Vagina (tissue), 2 donors: ENCODE measurements around the gene ADAP1. TPM values are rescaled to one million over a fixed set of nuclear protein-coding genes. Genes with fewer than 3 reads are reported as not detected.

Experiments used
- DNase-seq, 2 donors: peaks; one replicate each; pipeline ENCODE4 v3.0.0-alpha.2; 2017; ENCODE audit errors: extremely low spot score in 2 of 2
- H3K27ac ChIP-seq: fragments of 200-600 bp; sonication (generic); one replicate; pipeline ENCODE4 v1.5.1; 2019
- H3K27me3 ChIP-seq: fragments of 200-600 bp; sonication (generic); one replicate; pipeline ENCODE4 v1.5.1; 2019
- H3K36me3 ChIP-seq, 2 donors: fragments of 200-600 bp; sonication (generic); one replicate each; pipeline ENCODE4 v1.5.1; 2017 to 2019
- H3K4me1 ChIP-seq: fragments of 200-600 bp; sonication (generic); one replicate; pipeline ENCODE4 v1.5.1; 2019
- H3K4me3 ChIP-seq, 2 donors: fragments of 200-600 bp; sonication (generic); 1 replicate in 1 of 2; 2 replicates in 1 of 2; pipeline ENCODE4 v1.5.1; 2016 to 2019
- H3K9me3 ChIP-seq: fragments of 200-600 bp; sonication (generic); one replicate; pipeline ENCODE4 v1.5.1; 2019
- POLR2A ChIP-seq, 2 donors: fragments of 450-650 bp; IDR thresholded peaks; one replicate each; pipeline ENCODE4 v1.6.1; 2017; ENCODE audit warnings: antibody characterized with exemption in 2 of 2, mild to moderate bottlenecking in 2 of 2, moderate library complexity in 2 of 2
- POLR2AphosphoS5 ChIP-seq, 2 donors: sonication (generic); formaldehyde crosslinking; IDR thresholded peaks; one replicate each; pipeline ENCODE4 v1.9.0; 2017; ENCODE audit warnings: antibody characterized with exemption in 2 of 2, mild to moderate bottlenecking in 2 of 2, low read depth in 1 of 2; ENCODE audit not compliant: insufficient read depth in 1 of 2
- intact Hi-C: fragments of 100-400 bp; cut with DNase I; formaldehyde crosslinking; loops from one replicate; pipeline ENCODE4 v1.15.1; 2023
- total RNA-seq: library from RNA; depleted of rRNA; stranded (reverse); fragments of >200 nt; gene quantifications from one replicate; pipeline ENCODE4 v1.2.3, GENCODE V29; 2016
- TF ChIP-seq, protein P1 (sequence below), 3 experiments: fragments of 450-650 bp in 2 of 3; fragments of 200-600 bp in 1 of 3; sonication (generic) in 1 of 3; IDR thresholded peaks; one replicate each; pipeline ENCODE4 v1.5.1; 2017 to 2019; ENCODE audit warnings: antibody characterized with exemption in 3 of 3, mild to moderate bottlenecking in 2 of 3, moderate library complexity in 2 of 3

The ADAP1 gene
- total RNA-seq, 1 donor from 2014 or later, result 4.2 TPM

DNA sequence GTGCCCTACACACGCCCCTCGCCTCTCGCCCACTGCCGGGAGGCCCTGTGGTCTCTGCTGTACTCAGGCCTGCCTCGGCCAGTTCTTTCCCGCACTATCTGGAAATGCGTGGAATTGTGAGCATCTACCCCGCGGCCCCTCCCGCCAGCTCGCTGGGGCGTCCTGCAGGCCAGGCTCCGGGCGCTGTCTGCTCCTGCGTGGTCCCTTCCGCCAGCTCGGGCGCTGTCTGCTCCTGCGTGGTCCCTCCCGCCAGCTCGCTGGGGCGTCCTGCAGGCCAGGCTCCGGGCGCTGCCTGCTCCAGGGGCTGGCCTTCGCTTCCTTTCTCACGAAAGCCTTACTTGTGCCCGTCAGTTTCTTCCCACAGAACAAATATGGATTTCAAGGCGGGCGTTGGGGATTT is 63.2 kb downstream of the ADAP1 start:
- peaks cover 0 to 83% of the 10 kb centered on the region in 2 donors for H3K36me3 ChIP-seq
- H3K9me3 ChIP-seq, result no peaks in the 10 kb centered on the region
- H3K27me3 ChIP-seq, result no peaks in the 10 kb centered on the region
- H3K27ac ChIP-seq, result no peak overlapping the region
- no peak overlapping the region for H3K4me3 ChIP-seq
- DNase-seq, result no peak
- intact Hi-C loops, result no loop called here
- H3K4me1 ChIP-seq, result no peaks in the 10 kb centered on the region
- TF ChIP-seq POLR2A (IDR thresholded peaks at IDR 0.05), result no peak
- TF ChIP-seq, protein P1, sequence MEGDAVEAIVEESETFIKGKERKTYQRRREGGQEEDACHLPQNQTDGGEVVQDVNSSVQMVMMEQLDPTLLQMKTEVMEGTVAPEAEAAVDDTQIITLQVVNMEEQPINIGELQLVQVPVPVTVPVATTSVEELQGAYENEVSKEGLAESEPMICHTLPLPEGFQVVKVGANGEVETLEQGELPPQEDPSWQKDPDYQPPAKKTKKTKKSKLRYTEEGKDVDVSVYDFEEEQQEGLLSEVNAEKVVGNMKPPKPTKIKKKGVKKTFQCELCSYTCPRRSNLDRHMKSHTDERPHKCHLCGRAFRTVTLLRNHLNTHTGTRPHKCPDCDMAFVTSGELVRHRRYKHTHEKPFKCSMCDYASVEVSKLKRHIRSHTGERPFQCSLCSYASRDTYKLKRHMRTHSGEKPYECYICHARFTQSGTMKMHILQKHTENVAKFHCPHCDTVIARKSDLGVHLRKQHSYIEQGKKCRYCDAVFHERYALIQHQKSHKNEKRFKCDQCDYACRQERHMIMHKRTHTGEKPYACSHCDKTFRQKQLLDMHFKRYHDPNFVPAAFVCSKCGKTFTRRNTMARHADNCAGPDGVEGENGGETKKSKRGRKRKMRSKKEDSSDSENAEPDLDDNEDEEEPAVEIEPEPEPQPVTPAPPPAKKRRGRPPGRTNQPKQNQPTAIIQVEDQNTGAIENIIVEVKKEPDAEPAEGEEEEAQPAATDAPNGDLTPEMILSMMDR (IDR thresholded peaks at IDR 0.05), result no peak
- no peak for TF ChIP-seq POLR2AphosphoS5 (IDR thresholded peaks at IDR 0.05; ENCODE audit: insufficient read depth in 1 of 2, low read depth in 1 of 2)

DNA sequence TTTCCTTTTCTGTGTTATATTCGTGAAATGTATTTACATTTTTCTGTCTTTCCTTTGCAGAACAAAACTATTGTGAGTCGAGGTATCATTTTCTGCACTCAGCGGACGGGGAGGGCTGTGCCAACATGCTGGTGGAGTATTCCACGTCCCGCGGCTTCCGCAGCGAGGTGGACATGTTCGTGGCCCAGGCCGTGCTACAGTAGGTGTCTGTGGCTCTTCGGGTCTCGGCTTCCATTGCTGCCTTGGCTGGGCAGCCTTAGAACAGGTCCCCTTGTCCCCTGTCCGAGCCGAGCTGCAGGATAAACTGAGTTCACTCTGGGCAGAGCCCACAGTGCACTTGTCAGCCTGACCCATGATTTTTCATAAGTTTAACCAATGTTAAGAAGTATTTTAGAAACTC is 63.6 kb downstream of the ADAP1 start:
- intact Hi-C loops, result no loop called here
- H3K9me3 ChIP-seq, result no peaks in the 10 kb centered on the region

DNA sequence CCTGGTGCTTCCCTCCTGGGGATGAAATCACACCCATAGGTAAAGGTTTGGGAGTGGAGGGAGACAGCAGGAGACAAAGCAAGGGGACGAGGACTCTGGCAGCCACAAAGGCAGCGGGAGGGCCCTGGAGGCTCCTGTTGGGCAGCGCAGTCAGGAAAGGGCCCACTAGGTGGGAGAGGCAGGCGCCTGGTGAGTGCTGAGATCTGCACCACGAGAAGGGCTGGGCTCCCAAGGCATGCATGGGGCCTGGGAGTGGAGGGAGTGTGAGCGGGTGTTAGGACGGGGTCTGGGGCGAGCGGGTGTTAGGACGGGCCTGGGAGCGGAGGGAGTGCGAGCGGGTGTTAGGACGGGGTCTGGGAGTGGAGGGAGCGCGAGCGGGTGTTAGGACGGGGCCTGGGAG is 65.1 kb downstream of the ADAP1 start:
- intact Hi-C loops, result no loop called here
- DNase-seq, result no peak
- H3K36me3 ChIP-seq, result peaks cover 0 to 64% of the 10 kb centered on the region in 2 donors

More for the DNA sequence above, 63.6 kb downstream of the ADAP1 start:
- no peaks in the 10 kb centered on the region for H3K27me3 ChIP-seq
- H3K4me1 ChIP-seq, result peaks cover 2% of the 10 kb centered on the region
- H3K27ac ChIP-seq, result no peak overlapping the region
- no peak overlapping the region for H3K4me3 ChIP-seq
- peaks cover 0 to 79% of the 10 kb centered on the region in 2 donors for H3K36me3 ChIP-seq
- TF ChIP-seq, protein P1 (IDR thresholded peaks at IDR 0.05), result no peak
- TF ChIP-seq POLR2AphosphoS5 (IDR thresholded peaks at IDR 0.05; ENCODE audit: insufficient read depth in 1 of 2, low read depth in 1 of 2) (no peak), POLR2A (IDR thresholded peaks at IDR 0.05) (no peak)
- DNase-seq, result no peak

DNA sequence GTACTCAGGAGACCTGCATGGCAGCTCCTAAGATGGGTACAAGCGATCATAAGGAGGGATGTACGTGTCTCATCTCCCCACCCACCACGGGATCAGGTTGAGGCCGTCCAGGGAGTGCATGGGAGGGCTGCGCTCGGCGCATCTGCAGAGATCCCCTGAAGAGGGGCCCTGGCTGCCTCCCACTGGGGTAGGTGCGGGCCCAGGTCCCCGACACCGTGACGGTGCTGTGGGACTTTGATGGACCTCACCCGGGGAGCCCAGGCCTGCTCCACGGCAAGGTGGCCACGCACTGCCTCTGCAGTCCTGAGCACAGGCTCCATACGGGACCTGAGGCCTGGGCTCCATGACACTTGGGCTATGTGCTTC is 65.5 kb downstream of the ADAP1 start:
- DNase-seq, result no peak
- Histone ChIP-seq H3K27me3 (no peaks in the 10 kb centered on the region), H3K9me3 (no peaks in the 10 kb centered on the region), H3K4me1 (peaks cover 21% of the 10 kb centered on the region), H3K4me3 (no peak overlapping the region), H3K36me3 (peaks cover 0 to 60% of the 10 kb centered on the region in 2 donors), H3K27ac (no peak overlapping the region)
- no peak for TF ChIP-seq POLR2A (IDR thresholded peaks at IDR 0.05)
- TF ChIP-seq POLR2AphosphoS5 (IDR thresholded peaks at IDR 0.05; ENCODE audit: insufficient read depth in 1 of 2, low read depth in 1 of 2), result no peak
- TF ChIP-seq, protein P1 (IDR thresholded peaks at IDR 0.05), result no peak
- intact Hi-C loops, result no loop called here

More for the DNA sequence above, 65.1 kb downstream of the ADAP1 start:
- Histone ChIP-seq H3K4me3 (no peak overlapping the region), H3K27me3 (no peaks in the 10 kb centered on the region), H3K27ac (no peak overlapping the region), H3K9me3 (no peaks in the 10 kb centered on the region), H3K4me1 (peaks cover 17% of the 10 kb centered on the region)
- TF ChIP-seq, protein P1 (IDR thresholded peaks at IDR 0.05), result no peak
- no peak for TF ChIP-seq POLR2A (IDR thresholded peaks at IDR 0.05)
- TF ChIP-seq POLR2AphosphoS5 (IDR thresholded peaks at IDR 0.05; ENCODE audit: insufficient read depth in 1 of 2, low read depth in 1 of 2), result no peak

DNA sequence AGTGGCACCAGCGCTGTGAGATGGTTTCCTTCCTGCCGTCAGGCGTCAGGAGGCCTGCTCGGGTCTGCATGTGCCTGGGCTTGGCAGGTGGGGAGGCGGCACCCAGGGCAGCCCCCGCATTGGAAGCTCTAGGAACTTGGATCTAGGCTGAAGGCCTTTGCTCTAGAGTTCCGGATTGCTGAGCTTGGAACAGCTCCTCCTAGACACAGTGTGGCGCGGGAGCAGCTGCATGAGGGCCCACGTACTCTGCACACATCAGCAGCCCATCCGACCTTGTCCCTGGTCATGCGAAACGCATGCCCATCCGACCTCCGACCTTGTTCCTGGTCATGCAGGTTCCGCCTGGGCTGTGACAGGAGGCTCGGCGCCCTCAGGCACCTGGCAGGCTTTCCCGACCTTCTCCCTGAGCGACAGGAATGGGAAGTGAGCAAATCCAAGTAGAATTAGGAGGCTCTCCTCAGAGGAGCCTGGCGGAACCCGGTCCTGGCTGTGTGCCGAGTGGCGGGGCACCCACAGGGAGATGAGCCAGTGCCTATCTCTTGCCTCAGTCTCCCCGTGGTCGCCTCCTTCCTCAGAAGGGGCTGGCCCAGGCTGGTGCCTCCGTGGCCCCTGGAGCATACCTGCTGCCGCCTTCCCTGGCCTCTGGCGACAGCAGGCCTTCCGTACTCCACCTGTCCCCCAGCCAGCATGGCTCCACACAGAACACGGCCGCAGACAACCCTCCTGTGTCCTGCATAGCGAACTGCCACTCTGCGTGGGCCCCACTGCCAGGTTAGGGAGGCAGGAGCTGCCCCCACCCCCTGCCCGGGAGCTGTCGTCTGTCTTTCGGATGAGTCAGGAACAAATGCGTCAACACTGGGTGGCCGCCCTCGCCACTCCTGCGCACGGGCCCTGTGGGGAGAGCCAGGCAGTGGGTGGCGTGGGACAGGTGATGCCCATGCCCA is 66.1 kb downstream of the ADAP1 start:
- no peaks in the 10 kb centered on the region for H3K27me3 ChIP-seq
- DNase-seq, result no peak
- no peak for TF ChIP-seq POLR2A (IDR thresholded peaks at IDR 0.05)
- no peak for TF ChIP-seq POLR2AphosphoS5 (IDR thresholded peaks at IDR 0.05; ENCODE audit: insufficient read depth in 1 of 2, low read depth in 1 of 2)
- TF ChIP-seq, protein P1 (IDR thresholded peaks at IDR 0.05), result no peak
- H3K4me3 ChIP-seq, result no peak overlapping the region
- H3K4me1 ChIP-seq, result peaks cover 27% of the 10 kb centered on the region
- peaks cover 0 to 54% of the 10 kb centered on the region in 2 donors for H3K36me3 ChIP-seq
- H3K27ac ChIP-seq, result no peak overlapping the region
- intact Hi-C loops, result no loop called here
- H3K9me3 ChIP-seq, result no peaks in the 10 kb centered on the region
